Measurements from ENCODE around the gene NKAIN4.

DNA sequence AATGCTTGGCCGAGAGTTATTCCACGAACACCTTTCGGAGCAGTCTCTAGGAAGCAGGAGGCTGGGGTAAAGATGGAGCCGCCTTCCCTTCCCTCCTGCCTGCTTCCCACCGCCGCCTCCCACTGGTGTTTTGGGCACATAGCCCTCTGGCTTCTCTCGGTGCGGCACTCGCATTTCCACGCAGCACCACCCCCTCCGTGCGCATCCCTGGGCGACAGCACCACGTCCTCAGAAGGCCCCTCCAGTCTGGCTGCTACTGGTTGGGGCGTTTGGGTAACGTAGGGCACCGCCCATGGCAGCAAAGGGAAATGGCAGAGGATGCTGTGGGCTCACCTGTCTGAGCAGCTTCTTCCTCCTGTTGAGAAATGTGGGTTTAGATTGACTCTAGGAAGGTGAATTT lies 41.2 kb upstream of the NKAIN4 start:
- TF ChIP-seq ZNF274 (IDR thresholded peaks at IDR 0.05; ENCODE audit: low read depth, low read length) (no peak), YY1 (IDR thresholded peaks at IDR 0.05; ENCODE audit: insufficient read depth, insufficient read length) (no peak)

Data from NT2/D1 (cell line).